NCI-H748 treated with DMSO at 0.1 percent for 48 hours (cell line): ENCODE data around the gene DNAH1.
"Not testable (repeated sequence)": the region's sequence is repeated elsewhere in the genome, so short reads cannot be mapped to it uniquely, and the experiment has no call there.

ENCODE experiments used
- DNase-seq: peaks from one replicate; lab custom pipeline; 2025; lab: John Stamatoyannopoulos, UW

The DNAH1 gene

DNA sequence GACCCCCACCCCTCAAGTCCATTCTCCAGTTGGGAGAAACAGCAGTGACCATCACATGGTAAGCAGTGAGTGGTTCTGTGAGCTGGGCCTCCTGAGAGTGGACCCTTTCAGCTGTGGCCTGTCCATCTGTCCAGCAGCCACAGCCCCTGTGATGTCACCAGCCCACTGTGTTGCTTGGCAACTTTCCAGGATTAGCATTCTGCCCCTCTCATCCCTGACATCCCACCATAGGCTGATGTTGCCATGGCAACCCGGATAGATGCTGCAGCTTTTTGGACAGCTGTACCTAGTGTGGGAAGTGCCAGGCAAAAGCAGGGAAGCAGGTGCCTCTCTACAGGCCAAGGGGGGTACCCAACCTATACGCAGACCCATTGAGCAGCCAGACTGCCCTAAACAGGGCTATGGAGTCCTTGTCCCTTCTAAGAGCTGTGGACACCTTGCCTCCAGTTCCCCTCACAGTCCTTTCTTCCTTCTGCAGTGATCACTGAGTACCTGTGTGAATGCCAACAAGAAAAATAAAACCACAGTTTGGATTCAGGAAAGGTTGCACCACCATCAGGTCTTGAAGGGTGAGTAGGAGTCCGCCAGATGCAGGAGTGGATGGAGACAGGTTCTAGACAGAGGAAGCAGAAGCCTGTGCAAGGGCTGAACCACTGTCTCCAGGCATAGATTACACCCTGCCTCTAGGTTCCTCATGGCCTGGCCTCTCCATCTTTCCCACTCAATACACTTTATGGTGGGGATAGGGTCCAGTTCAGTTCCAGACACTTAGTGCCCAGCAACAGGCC, at the start of gene DNAH1:
DNAH1 (plus strand) TSS at position 343 of the 788 bp plus-strand sequence. CDS start 6,124 bp downstream, outside the sequence.
- peak; percentile 10 for DNase-seq

DNA sequence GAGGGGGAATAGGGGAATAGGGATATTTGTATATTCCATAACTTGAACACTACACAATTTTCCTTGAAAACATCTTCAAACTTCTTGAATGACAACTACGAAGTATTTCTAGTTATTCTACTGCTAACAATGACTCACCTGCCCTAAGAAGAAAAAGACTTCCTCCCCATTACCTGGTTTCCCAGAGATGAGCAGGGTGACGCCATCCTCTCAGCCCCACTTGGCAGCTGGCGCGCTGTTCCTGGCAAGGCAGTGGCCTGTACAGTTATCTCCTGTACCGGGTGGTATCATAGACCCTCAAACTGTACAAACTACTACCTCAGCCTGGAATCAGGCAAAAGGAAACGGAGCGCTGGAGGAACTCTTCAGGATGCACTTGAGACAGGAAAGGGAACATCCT, 48.1 kb upstream of the DNAH1 start:
- no peak for DNase-seq

DNA sequence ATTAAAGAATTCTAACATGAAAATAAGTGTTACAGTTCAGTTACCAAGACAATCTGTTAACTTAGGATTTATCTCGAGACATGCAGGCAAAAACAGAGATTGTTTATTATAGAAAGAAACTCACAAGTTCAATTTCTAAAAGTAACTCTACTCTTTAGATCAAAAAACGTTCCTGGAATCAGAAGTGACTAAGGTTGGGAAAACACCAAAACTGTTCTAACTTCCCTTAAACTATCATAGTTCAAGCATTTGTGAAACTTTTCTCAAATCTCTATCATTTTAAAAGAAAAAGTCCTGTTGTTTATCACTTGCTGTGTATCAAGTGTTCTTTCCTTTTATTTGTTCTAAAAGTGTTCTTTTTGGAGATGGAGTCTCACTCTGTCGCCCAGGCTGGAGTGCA, 46.3 kb upstream of the DNAH1 start:
- DNase-seq = no peak

DNA sequence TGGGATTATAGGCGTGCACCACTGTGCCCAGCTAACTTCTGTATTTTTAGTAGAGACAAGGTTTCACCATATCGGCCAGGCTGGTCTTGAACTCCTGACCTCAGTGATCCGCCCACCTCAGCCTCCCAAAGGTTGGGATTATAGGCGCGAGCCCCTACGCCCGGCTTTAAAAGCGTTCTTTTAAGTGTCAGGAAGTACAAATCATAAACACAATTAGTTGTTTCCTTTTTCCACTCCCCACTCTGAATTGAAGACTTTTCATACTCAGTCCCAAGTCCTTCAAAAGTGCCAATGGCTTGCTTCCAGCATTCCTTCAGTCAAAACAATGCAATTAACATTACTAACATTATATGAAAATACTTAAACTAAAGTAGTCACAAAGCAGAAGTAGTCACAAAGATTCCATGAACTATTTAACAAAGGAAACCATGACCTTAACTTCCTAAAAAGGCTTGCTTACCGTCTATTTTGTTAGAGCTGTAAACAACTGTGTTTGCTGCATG, 45.8 kb upstream of the DNAH1 start:
- no peak for DNase-seq

DNA sequence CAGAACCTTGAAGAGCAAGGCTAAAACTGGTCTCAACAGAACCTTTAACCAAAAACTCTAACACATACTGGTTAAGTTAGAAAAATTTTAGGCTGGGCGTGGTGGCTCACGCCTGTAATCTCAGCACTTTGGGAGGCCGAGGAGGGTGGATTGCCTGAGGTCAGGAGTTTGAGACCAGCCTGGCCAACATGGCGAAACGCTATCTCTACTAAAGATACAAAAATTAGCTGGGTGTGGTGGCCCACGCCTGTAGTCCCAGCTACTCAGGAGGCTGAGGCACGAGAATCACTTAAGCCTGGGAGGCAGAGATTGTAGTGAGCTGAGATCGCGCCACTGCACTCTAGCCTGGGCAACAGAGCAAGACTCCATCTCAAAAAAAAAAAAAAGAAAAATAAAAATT, 43.9 kb upstream of the DNAH1 start:
- not testable (repeated sequence) for DNase-seq

DNA sequence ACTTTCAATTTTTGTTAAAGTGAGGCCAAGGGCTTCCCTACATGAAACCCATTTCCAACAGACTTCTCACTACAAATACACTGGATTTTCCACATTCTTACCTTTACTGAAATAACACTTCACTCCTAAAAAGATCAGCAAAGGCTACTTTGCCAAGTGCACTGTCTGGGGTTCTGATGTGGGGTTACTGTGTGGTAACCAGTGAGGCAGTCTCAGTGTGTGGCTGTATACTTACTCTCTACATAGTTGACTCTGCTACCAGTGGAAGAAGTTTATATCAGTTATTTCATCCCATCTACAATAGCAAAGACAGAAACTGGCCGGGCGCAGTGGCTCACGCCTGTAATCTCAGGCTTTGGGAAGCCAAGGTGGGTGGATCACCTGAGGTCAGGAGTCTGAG, 43.3 kb upstream of the DNAH1 start:
- no peak for DNase-seq

DNA sequence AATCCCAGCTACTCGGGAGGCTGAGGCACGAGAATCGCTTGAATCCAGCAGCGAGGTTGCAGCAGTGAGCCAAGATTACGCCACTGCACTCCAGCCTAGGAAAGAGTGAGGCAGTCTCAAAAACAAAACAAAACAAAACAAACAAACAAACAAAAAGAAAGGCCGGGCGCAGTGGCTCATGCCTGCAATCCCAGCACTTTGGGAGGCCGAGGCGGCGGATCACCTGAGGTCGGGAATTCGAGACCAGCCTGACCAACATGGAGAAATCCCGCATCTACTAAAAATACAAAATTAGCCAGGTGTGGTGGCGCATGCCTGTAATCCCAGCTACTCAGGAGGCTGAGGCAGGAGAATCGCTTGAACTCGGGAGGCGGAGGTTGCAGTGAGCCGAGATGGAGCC, 41.3 kb upstream of the DNAH1 start:
- DNase-seq = not testable (repeated sequence)

DNA sequence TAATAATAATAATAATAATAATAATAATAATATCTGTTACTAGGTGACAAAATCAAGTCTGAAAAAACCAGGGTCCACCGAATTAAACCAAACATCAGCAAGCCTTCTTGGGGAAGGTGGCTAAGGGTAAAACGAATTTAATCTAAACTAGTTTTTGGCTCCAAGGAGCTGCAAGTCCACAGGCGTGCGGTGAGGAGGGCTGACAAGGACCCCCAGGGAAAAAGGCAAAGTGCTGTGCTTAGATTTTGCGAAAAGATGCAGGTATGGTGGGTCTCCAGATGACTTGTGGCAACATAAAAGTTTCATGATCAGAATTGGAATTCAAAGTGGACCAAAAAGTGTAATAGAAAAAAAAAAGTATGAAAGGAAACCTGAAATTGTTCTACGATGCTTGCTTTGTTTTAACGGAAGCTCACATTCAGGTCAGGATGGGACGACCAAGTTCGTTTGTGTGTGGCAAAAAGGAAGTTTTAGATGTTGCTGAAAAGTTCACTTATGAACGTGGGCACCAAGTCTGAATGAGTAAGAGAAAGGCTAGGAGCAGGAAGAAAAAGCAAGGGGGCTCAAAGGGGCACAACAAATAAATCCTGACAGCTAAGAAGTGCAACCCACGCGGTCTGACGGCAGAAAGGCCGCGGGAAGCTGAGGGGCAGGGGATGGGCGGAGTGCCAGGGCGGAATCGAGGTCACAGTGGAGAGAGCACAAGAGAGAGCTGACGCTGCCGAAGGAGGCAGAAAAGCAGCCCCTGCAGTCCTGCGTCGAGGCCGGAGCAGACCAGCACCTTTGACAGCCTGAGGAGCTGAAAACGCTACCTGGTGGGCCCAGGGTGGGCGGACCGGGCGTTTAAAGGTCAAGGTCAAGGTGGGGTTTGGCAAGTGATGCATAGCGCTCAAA, 38.8 kb upstream of the DNAH1 start:
- DNase-seq = no peak

DNA sequence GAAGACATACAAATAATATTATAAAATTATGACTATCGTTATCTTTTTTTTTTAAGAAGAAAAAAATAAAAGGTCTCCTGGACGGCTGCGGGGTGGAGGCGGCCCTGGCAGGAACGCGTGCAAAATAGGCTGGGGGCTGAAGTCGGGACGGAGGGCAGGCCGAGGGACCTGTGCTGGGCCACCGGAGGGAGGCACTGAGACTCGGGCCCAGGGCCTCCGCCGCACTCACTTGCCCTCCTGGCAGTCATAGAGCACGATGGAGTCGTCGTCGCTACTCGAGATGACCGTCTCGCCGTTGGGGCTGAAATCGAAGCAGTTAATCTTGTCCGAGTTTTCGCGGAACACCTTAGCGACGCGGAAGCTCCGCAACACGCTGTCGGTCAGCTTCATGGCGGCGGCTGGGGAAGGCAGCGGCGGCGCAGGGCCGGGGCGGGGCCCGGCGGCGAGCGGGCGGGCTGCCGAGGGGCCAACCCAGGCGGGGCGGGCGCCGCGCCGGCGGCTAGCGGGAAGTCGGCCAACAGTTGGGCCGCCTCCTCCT, 38.1 kb upstream of the DNAH1 start:
- DNase-seq = no peak

DNA sequence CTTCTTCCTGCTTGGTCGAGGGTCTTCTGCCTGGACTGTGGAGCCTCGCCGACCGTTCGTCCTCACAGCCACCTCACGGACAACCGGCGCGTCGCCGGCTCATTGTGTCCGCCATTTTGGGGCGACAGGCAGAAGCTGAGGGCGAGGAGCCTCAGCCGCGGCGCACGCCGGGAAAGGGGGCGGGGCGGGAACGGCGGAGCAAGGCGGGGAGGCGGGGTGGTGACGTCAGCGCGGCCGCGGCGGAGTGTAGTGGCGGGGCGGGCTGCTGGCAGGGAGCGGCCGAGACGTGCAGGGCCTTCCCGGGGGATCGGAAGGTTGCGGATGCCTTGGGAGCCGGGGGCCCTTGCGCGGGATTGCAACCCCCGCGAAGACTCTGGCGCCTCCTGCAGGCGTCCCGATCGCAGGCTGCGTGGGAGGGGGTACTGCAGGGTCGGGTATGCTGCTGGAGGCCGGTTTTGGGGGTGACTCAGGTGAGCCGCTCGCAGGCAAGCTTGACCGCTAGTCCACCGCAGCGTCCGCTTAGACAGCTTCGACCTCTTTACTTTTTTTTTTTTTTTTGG, 37.5 kb upstream of the DNAH1 start, which contains the start of gene WDR82:
WDR82 (minus strand) TSS at position 140 of the 560 bp plus-strand sequence. CDS start 288 bp downstream, outside the sequence.
- DNase-seq = peak; percentile 67

DNA sequence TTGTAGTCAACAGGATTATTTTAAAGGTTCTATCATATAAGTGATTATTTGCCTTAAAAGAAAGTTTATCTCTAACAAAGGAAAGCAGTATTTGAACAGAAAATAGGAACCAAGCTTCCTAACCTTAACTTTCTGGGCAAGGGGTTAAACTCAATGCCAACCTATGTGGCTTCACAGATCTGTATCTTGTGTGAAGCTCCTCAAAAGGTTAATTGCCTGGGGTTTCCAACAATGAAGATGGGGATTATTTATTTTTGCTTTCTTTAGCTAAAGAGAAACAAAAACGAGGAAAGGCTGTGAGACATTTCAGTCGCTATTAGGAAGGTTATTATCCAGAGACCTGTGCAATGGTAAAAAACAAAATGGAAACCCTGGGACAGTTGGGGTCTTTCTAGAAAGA, 36.5 kb upstream of the DNAH1 start:
- DNase-seq = no peak

DNA sequence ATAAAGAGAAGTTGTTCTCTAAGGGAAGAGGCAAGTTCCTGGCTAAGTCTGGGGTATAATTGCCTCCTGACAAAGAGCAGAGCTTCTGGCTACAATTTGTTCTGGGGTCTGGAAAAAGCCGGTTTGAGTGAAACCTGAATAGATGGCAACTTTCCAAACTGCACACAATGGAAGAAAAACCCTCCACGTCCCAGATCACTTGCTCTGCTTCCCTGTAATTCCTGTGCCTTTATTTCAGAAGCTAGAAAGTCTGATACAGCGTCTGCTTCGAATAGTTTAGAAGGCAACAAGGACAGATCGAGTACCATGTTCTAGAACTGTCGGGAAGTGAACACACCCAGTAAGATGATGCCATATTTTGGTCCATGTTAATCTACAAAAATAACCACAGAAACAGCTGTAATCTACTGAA, 36.1 kb upstream of the DNAH1 start:
- DNase-seq = peak; percentile 47

DNA sequence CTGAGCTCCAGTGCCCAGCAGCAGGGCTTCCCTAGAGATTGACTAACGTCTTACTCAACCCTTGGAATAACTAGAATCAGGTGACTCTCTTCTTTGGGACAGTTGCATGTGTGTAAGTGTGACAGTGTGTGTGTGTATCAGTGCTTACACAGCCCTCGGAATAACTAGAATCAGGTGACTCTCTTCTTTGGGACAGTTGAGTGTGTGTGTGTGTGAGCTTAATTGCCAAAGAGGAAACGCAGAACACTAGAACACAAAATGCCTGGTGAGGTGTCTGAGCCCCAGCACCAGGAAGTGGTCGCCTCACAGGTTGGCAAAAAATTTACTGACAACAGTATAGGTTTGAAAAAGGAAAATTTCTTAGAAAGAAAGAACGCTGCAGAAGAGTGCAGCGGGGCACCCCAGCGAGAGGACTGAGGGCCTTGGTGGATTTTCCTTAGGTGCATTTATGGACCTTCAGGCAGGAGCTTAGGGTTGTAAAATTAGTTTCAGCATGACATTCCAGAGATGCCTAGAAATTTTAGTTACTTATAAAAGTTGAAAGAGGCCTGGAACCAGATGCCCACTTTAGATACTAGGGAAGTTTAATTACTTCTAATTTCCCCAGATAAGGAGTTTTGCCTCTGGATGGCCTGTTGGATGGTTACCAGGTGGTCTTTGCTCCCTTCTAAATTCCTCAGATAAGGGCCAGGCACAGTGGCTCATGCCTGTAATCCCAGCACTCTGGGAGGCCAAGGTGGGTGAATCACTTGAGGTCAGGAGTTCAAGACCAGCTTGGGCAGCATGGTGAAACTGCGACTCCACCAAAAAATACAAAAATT, 33.9 kb upstream of the DNAH1 start:
- no peak for DNase-seq

DNA sequence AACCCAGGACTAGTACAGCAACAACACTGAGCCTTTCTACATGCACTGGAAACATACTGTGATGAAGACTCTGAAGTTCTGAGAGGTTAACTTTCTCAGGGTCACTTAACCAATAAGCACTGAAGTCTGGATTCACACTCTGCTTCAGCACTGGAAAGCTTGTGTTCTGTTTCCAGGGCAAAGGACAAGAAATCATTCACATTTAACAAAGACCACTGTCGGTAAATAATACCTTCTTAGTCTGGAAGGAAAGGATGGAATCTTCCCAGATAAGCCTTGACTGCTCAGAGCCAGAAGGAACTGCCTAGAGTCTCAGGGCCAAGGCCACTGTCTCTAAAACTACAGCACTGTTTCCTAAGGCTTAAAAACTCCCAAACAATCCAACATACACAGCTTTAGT, 32.8 kb upstream of the DNAH1 start:
- no peak for DNase-seq

DNA sequence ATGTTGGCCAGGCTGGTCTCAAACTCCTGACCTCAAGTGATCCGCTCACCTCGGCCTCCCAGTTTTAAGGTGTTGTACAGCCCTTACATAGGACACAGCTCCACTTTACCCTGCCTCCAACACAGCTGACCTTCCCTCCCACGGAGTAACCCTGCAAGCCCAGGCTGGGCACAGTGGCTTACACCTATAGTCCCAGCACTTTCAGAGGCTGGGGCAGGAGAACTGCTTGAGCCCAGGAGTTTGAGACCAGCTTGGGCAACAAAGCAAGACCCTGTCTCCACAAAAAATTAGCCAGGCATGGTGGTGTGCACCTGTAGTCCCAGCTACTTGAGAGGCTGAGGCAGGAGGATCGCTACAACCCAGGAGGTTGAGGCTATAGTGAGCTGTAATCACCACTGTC, 32.1 kb upstream of the DNAH1 start:
- not testable (repeated sequence) for DNase-seq

DNA sequence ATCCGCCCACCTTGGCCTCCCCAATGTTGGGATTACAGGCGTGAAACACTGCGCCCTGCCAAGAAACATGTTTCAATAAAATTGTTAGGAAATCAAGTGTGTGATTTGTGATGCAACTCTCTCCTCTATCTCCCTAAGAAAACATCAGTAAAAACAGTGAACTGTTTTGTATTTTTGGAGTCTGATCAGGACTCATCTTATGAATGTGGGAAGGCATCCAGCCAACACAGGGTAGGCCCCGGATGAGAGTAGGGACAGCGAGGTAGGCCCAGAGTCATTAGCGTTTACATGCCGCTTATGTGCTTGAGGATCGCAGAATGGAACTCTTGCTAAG, 29.4 kb upstream of the DNAH1 start:
- no peak for DNase-seq

DNA sequence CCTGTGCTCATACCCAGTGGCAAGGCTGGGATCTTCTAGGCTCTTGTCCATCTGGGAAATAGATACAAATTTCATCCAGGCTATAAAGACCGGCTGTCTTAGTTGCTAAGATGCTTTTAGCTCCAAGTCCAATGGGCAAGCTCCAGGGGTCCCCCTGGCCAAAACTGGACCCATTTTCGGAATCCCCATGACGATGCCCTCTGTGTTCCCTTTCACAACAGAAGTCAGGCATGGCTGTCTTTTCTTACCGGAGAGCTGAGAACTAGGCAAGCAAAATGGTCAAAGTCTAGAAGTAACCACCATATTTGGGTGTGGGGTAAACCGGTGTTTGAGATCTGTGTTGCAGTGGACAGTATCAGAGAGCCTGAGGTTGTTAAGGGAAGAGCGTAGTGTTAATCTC, 27.4 kb upstream of the DNAH1 start:
- DNase-seq = no peak

DNA sequence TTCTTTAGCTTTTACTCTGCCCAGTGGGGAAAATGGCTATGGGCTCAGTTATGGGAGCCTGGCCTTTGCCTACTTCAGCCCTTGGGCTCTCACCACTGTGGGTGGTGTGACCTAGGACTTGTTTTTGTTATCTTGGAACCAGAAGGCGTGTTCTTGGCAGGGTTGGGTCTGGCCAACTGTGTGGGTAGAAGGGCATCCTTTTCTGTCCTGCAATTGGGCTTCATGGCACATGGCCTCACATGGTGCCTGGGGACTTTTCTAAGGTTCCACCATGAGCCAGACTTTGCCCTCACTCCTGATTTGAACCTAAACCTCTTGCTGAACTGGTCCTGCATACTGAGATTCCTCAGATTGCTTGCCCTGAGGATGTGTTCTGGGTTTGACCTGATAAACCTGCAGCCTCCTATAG, 26.8 kb upstream of the DNAH1 start:
- no peak for DNase-seq

DNA sequence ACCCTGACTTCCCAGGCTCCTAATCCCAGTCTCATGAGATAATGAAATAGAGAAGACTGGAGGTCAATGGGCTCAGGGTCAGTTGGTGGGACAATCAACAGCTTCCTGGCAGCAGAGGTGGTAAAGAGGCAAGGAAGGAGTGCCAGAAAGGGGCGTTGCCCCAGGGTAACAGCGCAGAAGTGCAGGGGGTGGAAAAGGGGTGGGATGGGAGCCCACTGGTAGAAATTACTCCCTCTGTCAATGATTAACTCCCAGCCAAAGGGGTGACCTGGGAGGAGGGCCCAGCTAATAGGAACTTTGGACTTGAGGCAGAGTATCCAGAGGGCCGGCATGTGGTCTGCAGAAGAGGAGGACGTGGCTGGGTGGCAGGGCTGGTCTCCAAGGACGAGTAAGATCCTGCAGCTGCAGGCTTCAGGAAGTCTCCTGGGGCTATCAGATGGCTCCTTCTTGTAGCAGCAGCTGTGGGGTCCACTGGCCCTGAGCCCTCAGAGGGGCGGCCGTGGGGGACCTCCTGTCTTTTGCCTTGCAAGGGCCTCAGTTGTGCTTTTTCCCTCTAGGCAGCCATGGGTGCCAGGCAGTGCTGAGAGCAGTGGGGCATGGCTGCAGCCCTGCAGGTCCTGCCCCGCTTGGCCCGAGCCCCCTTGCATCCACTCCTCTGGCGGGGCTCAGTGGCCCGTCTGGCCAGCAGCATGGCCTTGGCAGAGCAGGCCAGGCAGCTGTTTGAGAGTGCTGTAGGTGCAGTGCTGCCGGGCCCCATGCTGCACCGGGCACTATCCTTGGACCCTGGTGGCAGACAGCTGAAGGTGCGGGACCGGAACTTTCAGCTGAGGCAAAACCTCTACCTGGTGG, 26.1 kb upstream of the DNAH1 start:
- no peak for DNase-seq
